GM23338 (cell line): ENCODE measurements around the gene PGGHG. TPM values are rescaled to one million over a fixed set of nuclear protein-coding genes. Genes with fewer than 3 reads are reported as not detected.

Experiments
- ATAC-seq: fragments of 200-7000 bp; cut with Tn5 transposase; 3 replicates; pipeline ENCODE4 v1.9.1; 2020
- DNase-seq: peaks from one replicate; pipeline ENCODE4 v3.0.0-alpha.2; 2015; ENCODE audit warnings: low spot score
- H2AFZ ChIP-seq: fragments of 200-600 bp; sonication (generic); 2 replicates; pipeline ENCODE4 v1.8.0; 2016; ENCODE audit warnings: antibody characterized with exemption, mild to moderate bottlenecking, moderate library complexity
- H3F3A ChIP-seq: fragments of 200-600 bp; sonication (generic); replicated peaks from 2 replicates; pipeline ENCODE4 v1.8.0; 2017; ENCODE audit warnings: antibody characterized with exemption, mixed run types, low read depth
- H3K27ac ChIP-seq: fragments of 200-600 bp; sonication (generic); 2 replicates; pipeline ENCODE4 v1.6.1; 2016; ENCODE audit warnings: low read depth
- H3K27me3 ChIP-seq: fragments of 200-600 bp; sonication (generic); 2 replicates; pipeline ENCODE4 v1.8.0; 2016; ENCODE audit warnings: mild to moderate bottlenecking, mixed run types, moderate library complexity; ENCODE audit not compliant: insufficient read depth
- H3K36me3 ChIP-seq: fragments of 200-600 bp; sonication (generic); 2 replicates; pipeline ENCODE4 v1.8.0; 2016; ENCODE audit warnings: mild to moderate bottlenecking; ENCODE audit not compliant: insufficient read depth
- H3K4me1 ChIP-seq: fragments of 200-600 bp; sonication (generic); 2 replicates; pipeline ENCODE4 v1.8.0; 2016; ENCODE audit warnings: mild to moderate bottlenecking, moderate library complexity; ENCODE audit not compliant: insufficient read depth
- H3K4me2 ChIP-seq: fragments of 200-600 bp; sonication (generic); 2 replicates; pipeline ENCODE4 v1.7.1; 2017; ENCODE audit warnings: mixed run types
- H3K4me3 ChIP-seq: fragments of 200-600 bp; sonication (generic); 2 replicates; pipeline ENCODE4 v1.6.1; 2016; ENCODE audit warnings: mixed run types
- H3K79me2 ChIP-seq: fragments of 200-600 bp; sonication (generic); replicated peaks from 2 replicates; pipeline ENCODE4 v1.8.0; 2017; ENCODE audit warnings: mild to moderate bottlenecking; ENCODE audit not compliant: insufficient read depth
- H3K9me2 ChIP-seq: fragments of 200-600 bp; sonication (generic); 2 replicates; pipeline ENCODE4 v1.8.0; 2017; ENCODE audit not compliant: insufficient read depth
- H4K20me1 ChIP-seq: fragments of 200-600 bp; sonication (generic); replicated peaks from 2 replicates; pipeline ENCODE4 v1.8.0; 2017; ENCODE audit warnings: mild to moderate bottlenecking; ENCODE audit not compliant: insufficient read depth
- H3K27ac Mint-ChIP-seq: 2 replicates; pipeline ENCODE4 v1.8.0; 2020; ENCODE audit warnings: inconsistent platforms, mild to moderate bottlenecking, moderate library complexity, mixed read lengths
- H3K27me3 Mint-ChIP-seq: 3 replicates; pipeline ENCODE4 v1.8.0; 2022; ENCODE audit warnings: low read depth, mild to moderate bottlenecking, moderate library complexity, mixed read lengths, inconsistent platforms; ENCODE audit not compliant: insufficient read depth, poor library complexity
- H3K36me3 Mint-ChIP-seq: 3 replicates; pipeline ENCODE4 v1.8.0; 2021; ENCODE audit warnings: low read depth, mild to moderate bottlenecking, inconsistent platforms, moderate library complexity, mixed read lengths
- H3K4me1 Mint-ChIP-seq: 3 replicates; pipeline ENCODE4 v1.8.0; 2020; ENCODE audit warnings: mild to moderate bottlenecking, inconsistent platforms, mixed read lengths
- H3K4me3 Mint-ChIP-seq: 3 replicates; pipeline ENCODE4 v1.8.0; 2021; ENCODE audit warnings: moderate library complexity, mild to moderate bottlenecking, inconsistent platforms, mixed read lengths
- H3K9me3 Mint-ChIP-seq: 3 replicates; pipeline ENCODE4 v1.8.0; 2020; ENCODE audit warnings: moderate library complexity, mild to moderate bottlenecking, inconsistent platforms, mixed read lengths
- EZH2 ChIP-seq: fragments of 200-600 bp; sonication (generic); IDR thresholded peaks from one replicate; pipeline ENCODE4 v1.8.0; 2017; ENCODE audit warnings: antibody characterized with exemption, mild to moderate bottlenecking, low read depth; ENCODE audit not compliant: unreplicated experiment
- EZH2phosphoT487 ChIP-seq: fragments of 200-600 bp; sonication (generic); IDR thresholded peaks from one replicate; pipeline ENCODE4 v1.8.1; 2018; ENCODE audit warnings: antibody characterized with exemption; ENCODE audit not compliant: unreplicated experiment
- NANOG ChIP-seq: IDR thresholded peaks from 2 replicates; pipeline ENCODE4 v1.6.1; 2016; ENCODE audit warnings: antibody characterized with exemption, borderline replicate concordance
- POLR2AphosphoS5 ChIP-seq: IDR thresholded peaks from 2 replicates; pipeline ENCODE4 v1.6.1; 2016; ENCODE audit warnings: antibody characterized with exemption, low read depth
- ZNF331 ChIP-seq: fragments of 250-450 bp; sonication (Bioruptor Pico); IDR thresholded peaks from 2 replicates; pipeline ENCODE4 v1.5.0; 2020; ENCODE audit warnings: low read depth, mild to moderate bottlenecking, moderate library complexity
- polyA plus RNA-seq: library from polyadenylated mRNA; unstranded; fragments of >200 nt; fragmentation: Nextera tagmentation; extraction: Ambion mirVana; gene quantifications from 2 replicates; pipeline ENCODE4 v1.2.1, GENCODE V29; 2016
- total RNA-seq: library from RNA; depleted of rRNA; stranded (reverse); fragments of >200 nt; shearing (Covaris generic); gene quantifications from 2 replicates; pipeline ENCODE4 v1.2.3, GENCODE V29; 2014
- TF ChIP-seq, protein P1 (sequence below): fragments of 250-450 bp; sonication (Bioruptor Pico); IDR thresholded peaks from 2 replicates; pipeline ENCODE4 v1.5.0; 2020; ENCODE audit warnings: mild to moderate bottlenecking, moderate library complexity
- TF ChIP-seq, protein P2 (sequence below): IDR thresholded peaks from 2 replicates; pipeline ENCODE4 v1.6.1; 2016; ENCODE audit warnings: antibody characterized with exemption
- TF ChIP-seq, protein P3 (sequence below): IDR thresholded peaks from one replicate; pipeline ENCODE4 v1.6.1; 2018; ENCODE audit warnings: antibody characterized with exemption; ENCODE audit not compliant: unreplicated experiment
- TF ChIP-seq, protein P4 (sequence below), 2 experiments: fragments of 200-600 bp in 1 of 2; sonication (generic) in 1 of 2; conservative IDR thresholded peaks; 2 replicates each; pipeline versions ENCODE4 v1.5.1 to v1.6.1; 2016 to 2017; ENCODE audit warnings: antibody characterized with exemption in 2 of 2, low read depth in 2 of 2, mild to moderate bottlenecking in 2 of 2, moderate library complexity in 1 of 2

PGGHG gene
- total and polyA plus RNA-seq, 2 experiments from 2014 or later: 24.9 to 55.8 TPM

DNA sequence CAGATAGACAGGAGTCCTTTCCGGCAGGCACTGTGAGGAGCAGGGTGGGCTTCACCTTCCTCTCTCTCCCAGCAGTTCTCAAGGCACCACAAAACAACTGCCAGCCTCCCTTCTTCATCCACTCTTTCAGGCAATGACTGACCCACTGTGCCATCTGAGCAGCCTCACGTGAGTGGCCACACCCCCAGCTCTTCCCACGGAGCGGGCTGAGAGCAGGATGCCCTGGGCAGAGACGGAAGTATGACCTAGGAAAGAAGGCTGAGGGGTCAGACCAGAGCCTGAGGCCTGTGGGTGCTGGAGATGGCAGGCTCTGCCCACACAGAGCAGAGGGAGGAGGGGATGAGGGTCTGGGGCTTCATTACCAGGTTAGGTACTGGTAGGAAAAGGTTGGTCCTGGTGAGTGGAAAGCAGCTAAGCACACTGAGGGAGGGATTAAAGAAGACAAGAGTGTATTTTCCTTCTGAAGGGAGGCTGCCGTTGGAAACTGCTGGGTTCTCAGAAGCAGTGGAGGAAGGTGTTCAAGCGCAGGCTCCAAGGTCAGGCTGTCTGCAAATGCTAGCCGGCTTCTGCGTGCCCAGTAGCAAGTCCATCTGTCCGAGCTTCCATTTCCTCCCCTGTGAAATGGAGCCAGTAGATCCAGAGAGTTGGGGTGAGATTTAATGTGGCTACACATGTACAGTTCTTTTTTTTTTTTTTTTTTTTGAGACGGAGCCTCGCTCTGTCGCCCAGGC, 6.1 kb upstream of the PGGHG start:
- H3K27ac ChIP-seq: no peak overlapping the region
- Mint-ChIP-seq H3K9me3 (peaks cover 2% of the 10 kb centered on the region; the same call in 1 of the 3 replicates), H3K36me3 (no peaks in the 10 kb centered on the region; the same call in 2 of the 3 replicates), H3K27ac (no peak overlapping the region), H3K27me3 (peaks cover 65% of the 10 kb centered on the region), H3K4me3 (no peak overlapping the region), H3K4me1 (peaks cover 27% of the 10 kb centered on the region)
- no peaks in the 10 kb centered on the region for H3K79me2 ChIP-seq
- no peak for DNase-seq
- peaks cover 70% of the 10 kb centered on the region for H3K27me3 ChIP-seq
- no peak overlapping the region for H2AFZ ChIP-seq
- TF ChIP-seq ZNF331 (no peak), POLR2AphosphoS5 (no peak), EZH2 (no peak), NANOG (no peak), EZH2phosphoT487 (no peak)
- TF ChIP-seq, protein P1, sequence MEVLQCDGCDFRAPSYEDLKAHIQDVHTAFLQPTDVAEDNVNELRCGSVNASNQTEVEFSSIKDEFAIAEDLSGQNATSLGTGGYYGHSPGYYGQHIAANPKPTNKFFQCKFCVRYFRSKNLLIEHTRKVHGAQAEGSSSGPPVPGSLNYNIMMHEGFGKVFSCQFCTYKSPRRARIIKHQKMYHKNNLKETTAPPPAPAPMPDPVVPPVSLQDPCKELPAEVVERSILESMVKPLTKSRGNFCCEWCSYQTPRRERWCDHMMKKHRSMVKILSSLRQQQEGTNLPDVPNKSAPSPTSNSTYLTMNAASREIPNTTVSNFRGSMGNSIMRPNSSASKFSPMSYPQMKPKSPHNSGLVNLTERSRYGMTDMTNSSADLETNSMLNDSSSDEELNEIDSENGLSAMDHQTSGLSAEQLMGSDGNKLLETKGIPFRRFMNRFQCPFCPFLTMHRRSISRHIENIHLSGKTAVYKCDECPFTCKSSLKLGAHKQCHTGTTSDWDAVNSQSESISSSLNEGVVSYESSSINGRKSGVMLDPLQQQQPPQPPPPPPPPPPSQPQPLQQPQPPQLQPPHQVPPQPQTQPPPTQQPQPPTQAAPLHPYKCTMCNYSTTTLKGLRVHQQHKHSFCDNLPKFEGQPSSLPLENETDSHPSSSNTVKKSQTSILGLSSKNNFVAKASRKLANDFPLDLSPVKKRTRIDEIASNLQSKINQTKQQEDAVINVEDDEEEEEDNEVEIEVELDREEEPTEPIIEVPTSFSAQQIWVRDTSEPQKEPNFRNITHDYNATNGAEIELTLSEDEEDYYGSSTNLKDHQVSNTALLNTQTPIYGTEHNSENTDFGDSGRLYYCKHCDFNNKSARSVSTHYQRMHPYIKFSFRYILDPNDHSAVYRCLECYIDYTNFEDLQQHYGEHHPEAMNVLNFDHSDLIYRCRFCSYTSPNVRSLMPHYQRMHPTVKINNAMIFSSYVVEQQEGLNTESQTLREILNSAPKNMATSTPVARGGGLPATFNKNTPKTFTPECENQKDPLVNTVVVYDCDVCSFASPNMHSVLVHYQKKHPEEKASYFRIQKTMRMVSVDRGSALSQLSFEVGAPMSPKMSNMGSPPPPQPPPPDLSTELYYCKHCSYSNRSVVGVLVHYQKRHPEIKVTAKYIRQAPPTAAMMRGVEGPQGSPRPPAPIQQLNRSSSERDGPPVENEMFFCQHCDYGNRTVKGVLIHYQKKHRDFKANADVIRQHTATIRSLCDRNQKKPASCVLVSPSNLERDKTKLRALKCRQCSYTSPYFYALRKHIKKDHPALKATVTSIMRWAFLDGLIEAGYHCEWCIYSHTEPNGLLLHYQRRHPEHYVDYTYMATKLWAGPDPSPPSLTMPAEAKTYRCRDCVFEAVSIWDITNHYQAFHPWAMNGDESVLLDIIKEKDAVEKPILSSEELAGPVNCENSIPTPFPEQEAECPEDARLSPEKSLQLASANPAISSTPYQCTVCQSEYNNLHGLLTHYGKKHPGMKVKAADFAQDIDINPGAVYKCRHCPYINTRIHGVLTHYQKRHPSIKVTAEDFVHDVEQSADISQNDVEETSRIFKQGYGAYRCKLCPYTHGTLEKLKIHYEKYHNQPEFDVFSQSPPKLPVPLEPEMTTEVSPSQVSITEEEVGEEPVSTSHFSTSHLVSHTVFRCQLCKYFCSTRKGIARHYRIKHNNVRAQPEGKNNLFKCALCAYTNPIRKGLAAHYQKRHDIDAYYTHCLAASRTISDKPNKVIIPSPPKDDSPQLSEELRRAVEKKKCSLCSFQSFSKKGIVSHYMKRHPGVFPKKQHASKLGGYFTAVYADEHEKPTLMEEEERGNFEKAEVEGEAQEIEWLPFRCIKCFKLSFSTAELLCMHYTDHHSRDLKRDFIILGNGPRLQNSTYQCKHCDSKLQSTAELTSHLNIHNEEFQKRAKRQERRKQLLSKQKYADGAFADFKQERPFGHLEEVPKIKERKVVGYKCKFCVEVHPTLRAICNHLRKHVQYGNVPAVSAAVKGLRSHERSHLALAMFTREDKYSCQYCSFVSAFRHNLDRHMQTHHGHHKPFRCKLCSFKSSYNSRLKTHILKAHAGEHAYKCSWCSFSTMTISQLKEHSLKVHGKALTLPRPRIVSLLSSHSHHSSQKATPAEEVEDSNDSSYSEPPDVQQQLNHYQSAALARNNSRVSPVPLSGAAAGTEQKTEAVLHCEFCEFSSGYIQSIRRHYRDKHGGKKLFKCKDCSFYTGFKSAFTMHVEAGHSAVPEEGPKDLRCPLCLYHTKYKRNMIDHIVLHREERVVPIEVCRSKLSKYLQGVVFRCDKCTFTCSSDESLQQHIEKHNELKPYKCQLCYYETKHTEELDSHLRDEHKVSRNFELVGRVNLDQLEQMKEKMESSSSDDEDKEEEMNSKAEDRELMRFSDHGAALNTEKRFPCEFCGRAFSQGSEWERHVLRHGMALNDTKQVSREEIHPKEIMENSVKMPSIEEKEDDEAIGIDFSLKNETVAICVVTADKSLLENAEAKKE: no peak
- TF ChIP-seq, protein P2, sequence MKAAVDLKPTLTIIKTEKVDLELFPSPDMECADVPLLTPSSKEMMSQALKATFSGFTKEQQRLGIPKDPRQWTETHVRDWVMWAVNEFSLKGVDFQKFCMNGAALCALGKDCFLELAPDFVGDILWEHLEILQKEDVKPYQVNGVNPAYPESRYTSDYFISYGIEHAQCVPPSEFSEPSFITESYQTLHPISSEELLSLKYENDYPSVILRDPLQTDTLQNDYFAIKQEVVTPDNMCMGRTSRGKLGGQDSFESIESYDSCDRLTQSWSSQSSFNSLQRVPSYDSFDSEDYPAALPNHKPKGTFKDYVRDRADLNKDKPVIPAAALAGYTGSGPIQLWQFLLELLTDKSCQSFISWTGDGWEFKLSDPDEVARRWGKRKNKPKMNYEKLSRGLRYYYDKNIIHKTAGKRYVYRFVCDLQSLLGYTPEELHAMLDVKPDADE: no peak
- TF ChIP-seq, protein P3, sequence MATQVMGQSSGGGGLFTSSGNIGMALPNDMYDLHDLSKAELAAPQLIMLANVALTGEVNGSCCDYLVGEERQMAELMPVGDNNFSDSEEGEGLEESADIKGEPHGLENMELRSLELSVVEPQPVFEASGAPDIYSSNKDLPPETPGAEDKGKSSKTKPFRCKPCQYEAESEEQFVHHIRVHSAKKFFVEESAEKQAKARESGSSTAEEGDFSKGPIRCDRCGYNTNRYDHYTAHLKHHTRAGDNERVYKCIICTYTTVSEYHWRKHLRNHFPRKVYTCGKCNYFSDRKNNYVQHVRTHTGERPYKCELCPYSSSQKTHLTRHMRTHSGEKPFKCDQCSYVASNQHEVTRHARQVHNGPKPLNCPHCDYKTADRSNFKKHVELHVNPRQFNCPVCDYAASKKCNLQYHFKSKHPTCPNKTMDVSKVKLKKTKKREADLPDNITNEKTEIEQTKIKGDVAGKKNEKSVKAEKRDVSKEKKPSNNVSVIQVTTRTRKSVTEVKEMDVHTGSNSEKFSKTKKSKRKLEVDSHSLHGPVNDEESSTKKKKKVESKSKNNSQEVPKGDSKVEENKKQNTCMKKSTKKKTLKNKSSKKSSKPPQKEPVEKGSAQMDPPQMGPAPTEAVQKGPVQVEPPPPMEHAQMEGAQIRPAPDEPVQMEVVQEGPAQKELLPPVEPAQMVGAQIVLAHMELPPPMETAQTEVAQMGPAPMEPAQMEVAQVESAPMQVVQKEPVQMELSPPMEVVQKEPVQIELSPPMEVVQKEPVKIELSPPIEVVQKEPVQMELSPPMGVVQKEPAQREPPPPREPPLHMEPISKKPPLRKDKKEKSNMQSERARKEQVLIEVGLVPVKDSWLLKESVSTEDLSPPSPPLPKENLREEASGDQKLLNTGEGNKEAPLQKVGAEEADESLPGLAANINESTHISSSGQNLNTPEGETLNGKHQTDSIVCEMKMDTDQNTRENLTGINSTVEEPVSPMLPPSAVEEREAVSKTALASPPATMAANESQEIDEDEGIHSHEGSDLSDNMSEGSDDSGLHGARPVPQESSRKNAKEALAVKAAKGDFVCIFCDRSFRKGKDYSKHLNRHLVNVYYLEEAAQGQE: no peak
- TF ChIP-seq, protein P4, sequence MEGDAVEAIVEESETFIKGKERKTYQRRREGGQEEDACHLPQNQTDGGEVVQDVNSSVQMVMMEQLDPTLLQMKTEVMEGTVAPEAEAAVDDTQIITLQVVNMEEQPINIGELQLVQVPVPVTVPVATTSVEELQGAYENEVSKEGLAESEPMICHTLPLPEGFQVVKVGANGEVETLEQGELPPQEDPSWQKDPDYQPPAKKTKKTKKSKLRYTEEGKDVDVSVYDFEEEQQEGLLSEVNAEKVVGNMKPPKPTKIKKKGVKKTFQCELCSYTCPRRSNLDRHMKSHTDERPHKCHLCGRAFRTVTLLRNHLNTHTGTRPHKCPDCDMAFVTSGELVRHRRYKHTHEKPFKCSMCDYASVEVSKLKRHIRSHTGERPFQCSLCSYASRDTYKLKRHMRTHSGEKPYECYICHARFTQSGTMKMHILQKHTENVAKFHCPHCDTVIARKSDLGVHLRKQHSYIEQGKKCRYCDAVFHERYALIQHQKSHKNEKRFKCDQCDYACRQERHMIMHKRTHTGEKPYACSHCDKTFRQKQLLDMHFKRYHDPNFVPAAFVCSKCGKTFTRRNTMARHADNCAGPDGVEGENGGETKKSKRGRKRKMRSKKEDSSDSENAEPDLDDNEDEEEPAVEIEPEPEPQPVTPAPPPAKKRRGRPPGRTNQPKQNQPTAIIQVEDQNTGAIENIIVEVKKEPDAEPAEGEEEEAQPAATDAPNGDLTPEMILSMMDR (conservative IDR thresholded peaks at IDR 0.05; ENCODE audit: low read depth in 2 of 2): no peak
- H3K4me1 ChIP-seq: no peaks in the 10 kb centered on the region
- no peak overlapping the region for H3K4me2 ChIP-seq
- no peak overlapping the region for H3K4me3 ChIP-seq
- no peaks in the 10 kb centered on the region for H3K36me3 ChIP-seq
- H4K20me1 ChIP-seq: no peaks in the 10 kb centered on the region
- H3F3A ChIP-seq: peaks cover 4% of the 10 kb centered on the region; the same call in 1 of the 2 replicates
- H3K9me2 ChIP-seq: no peaks in the 10 kb centered on the region
- no peak for ATAC-seq
